Measurements from ENCODE around the gene CENPF.

- TF ChIP-seq CTCF (IDR thresholded peaks at IDR 0.05) = no peak
- TF ChIP-seq POLR2A (IDR thresholded peaks at IDR 0.05) = no peak
- TF ChIP-seq POLR2AphosphoS5 (IDR thresholded peaks at IDR 0.05) = no peak
- no peak for TF ChIP-seq EP300 (IDR thresholded peaks at IDR 0.05)
These were observed 91.8 kb downstream of the CENPF start for GRCh38 chr1:214694769-214695168.

Data from suprapubic skin (tissue), 4 donors.